Fibroblast of peridontal ligament (primary cell): ENCODE data around the gene UEVLD.
A peak's percentile ranks its signal among the peaks of the same experiment; 100 is the strongest.
"Not testable (repeated sequence)": the region's sequence is repeated elsewhere in the genome, so short reads cannot be mapped to it uniquely, and the experiment has no call there.

Experiments used
- DNase-seq: peaks from one replicate; pipeline ENCODE4 v3.0.0-alpha.2; 2010; ENCODE audit errors: extremely low read depth

The UEVLD gene

GRCh38 chr11:18588297-18589252 lies at the start of gene UEVLD:
UEVLD (minus strand) TSS chr11:18588734; CDS start chr11:18588654, 80 bp downstream.
- peak; percentile 88 for DNase-seq

GRCh38 chr11:18634140-18635032 lies 45.9 kb upstream of the UEVLD start, which contains the start of gene SPTY2D1:
SPTY2D1 (minus strand) TSS chr11:18634342; CDS start chr11:18634257, 85 bp downstream.
- peak; percentile 99 for DNase-seq

DNA sequence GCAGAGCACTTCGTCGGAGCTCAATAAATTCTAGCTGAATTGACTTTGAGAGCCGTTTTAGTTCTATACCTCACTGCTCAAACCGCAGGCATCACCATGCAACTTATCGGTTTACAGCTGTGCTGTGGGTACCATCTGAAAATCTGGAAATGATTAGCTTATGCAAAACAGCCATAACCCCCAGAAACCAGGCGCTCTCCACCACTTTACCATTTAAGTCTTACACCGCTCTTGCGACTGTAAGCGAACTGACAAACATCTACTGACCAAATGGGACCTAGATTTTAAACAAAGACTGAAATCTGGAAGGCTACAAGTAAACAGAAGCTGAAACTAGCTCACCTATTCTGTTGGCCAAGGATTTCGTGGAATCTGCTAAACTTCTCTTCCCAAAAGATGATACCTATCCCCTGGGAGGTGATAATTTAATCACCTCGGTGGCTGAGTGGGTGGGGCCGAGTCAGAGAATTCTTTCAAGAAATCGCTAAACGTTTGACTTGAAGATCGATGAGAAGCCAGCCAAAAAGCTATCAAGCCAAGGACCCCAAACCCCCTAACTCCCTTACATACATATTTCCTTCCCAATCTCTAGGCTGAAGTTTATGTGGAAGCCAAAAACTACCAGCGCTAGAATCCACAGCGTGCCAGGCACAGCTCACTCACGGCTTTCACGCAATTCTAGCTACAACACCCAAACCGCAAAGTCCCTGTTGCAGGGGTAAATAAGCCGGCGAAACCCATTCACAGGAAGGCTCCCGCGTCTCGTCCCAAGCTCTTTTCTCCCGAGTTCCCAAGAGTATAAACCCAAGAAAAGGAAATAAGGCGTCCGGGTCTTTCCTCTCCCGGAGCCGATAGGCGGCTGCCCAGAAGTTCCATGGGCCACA lies 45.0 kb upstream of the UEVLD start:
- peak; percentile 87 for DNase-seq

DNA sequence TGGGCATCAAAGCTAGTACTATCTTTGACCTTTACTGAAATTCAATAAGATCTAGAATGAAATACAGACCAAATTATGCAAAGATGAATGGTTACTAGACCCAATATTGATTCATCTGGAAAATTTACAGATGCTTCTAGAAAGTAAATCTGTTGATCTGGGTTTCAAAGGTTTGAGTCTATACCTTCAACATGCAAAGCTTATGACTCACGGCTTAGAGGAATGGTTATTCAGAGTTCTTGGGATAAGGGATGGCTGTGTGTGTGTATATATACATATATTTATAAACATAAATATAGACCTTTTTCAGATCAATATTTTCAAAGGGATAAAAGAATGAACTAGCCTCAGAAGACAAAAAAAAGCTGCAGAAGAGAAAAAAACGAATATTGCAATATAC lies 44.3 kb upstream of the UEVLD start:
- no peak for DNase-seq

DNA sequence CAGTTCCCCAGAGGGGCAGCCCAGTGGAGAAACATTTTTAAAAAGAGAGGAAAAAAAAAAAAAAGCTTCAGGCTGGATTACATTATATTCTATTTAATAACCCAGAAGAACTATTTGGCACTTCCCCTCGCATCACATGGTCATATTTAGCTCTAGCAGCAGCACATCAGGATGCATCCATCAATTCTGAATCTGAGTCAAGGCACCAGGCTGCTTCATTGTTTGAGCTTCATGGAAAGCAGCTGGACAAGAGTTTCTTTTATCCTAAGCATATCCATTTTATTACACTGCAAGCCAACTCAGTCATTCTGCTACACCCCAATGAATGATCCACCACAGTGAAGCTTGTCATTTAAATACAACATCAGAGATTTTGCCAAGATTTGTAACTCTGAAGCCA lies 35.6 kb upstream of the UEVLD start:
- DNase-seq, result no peak

- no peak for DNase-seq
Measured at GRCh38 chr11:18623707-18624106, 35.2 kb upstream of the UEVLD start.

DNA sequence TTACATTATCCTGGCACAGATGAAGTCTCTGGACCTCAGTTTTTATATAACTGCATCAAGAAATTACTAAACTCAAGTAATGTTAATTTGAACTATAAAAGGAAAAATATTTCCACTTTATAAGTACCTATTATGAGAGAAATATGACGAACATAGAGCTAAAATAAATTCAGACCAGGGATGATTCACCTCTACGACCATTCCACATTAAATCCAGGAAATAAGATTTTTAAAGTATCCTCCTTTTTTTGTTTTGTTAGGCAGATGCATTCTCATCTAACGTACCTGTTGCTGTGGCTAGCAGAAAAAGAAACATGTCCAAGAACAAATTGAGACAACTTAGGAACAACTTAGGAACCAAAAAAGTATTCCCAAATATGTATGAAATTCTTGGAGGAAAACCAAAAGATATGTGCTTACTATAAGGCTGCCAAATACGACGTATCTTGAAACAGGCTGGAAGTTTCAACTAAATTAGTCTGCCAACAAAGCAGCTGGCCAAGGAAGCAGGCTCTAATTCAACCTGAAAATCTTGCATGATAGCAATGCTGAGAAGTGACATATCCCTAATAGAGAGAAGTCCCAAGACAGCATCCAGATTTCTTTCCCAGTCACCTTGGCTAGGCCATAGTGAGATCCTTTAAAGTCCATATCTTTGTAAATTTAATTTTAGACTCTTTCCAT lies 29.9 kb upstream of the UEVLD start:
- peak; percentile 78 for DNase-seq

DNA sequence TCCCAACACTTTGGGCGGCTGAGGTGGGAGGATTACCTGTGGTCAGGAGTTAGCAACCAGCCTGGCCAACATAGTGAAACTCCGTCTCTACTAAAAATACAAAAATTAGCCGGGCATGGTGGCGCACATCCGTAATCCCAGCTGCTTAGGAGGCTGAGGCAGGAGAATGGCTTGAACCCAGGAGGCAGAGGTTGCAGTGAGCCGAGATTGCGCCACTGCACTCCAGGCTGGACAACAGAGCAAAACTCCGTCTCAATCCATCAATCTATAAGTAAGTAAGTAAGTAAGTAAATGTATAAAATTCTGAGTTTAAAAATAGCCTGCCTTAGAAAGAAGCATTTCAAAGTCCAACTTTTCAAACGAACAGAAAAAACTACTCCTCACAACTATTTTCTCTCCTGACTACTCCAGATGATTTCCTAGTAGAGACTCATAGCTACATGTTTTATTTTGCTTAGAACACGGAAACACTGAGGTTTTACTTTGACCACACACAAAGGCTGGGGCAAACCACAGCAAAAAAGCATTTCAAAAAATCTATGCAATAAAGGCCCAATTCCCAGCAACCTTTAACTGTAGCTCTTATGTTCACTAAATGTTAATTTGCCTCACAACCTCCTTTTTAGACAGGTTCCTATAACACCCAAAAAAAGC lies 29.3 kb upstream of the UEVLD start:
- peak; percentile 81 for DNase-seq

DNA sequence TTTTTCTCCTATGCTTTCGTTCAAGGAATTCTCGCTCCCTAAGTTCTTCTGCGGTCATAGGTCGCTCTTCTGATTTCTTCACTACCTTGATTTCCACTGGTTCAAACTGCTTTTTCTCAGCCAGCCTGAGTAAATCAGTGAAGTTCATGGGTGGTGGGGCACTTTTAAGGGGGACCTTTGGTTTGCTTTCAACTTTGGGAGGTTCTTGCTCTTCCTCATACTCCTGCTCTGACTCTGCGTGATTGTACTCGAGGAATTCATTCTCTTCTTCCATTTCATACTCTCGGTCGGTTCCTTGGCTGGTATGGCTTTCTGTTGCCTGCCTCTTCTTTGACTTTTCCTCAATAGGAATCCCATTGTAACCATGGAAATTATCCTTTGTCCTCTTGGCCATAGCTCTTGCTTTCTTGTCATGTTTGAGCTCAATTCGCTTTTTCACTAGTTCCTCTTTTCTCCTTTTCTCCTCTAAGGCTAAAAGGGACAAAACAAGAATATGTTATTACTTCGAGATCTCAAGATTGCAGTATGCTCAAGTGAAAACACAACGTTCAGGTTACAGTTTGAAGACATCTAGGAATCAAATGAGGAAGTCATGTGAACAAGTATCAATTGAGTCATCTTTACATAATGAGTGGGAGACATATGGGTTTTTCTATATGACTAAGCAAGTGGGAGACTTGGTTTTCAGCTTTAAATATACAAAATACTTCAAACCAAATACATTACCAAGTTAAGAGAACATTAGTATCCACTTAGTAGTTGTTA lies 27.3 kb upstream of the UEVLD start:
- DNase-seq, result peak; percentile 12

GRCh38 chr11:18614667-18615066 lies 26.1 kb upstream of the UEVLD start:
- DNase-seq, result no peak

GRCh38 chr11:18612394-18612793 lies 23.9 kb upstream of the UEVLD start:
- DNase-seq, result no peak

DNA sequence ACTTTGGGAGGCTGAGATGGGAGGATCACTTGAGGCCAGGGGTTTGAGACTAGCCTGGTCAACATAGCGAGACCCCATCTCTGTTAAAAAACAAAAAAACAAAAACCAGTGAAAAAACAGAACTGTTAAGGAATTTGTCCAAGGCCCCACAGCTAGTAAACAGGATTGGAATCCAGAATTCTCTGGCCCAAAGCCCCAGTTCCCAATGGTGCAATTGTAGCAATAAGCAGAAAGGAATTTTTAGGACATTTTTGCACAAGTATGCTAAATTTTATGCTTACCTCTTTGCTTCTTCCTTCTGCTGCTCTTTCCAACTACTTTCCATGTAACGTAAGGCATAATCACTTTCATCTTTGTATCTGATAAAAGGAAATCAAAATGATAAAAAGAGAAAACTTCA lies 22.7 kb upstream of the UEVLD start:
- peak; percentile 48 for DNase-seq

GRCh38 chr11:18608376-18608775 lies 19.8 kb upstream of the UEVLD start:
- no peak for DNase-seq

GRCh38 chr11:18600915-18601569 lies 12.5 kb upstream of the UEVLD start:
- no peak for DNase-seq

DNA sequence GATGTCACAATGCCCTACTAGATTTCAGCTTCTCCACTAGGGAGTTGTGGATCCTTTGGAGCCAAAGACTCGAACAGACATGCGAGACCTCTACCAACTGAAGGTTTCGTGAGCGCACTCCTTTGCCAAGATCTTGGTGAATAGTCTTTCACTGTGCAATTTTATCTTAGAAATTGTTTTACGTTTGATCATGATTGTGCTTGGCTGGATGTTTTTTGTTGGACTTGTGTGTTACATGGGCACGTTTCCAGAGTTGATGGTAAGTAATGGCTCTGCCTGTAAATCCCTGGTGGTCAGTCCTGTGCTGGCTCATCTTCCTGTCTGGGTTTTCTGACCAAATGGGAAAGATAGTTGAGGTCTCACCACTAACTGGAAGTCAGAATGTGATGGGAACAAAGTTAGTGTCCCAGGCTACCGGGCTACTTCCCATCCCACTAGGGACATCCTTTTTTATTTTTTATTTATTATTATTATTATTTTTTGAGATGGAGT lies 11.3 kb upstream of the UEVLD start, which contains the start of gene MISFA:
TSS of gene MISFA (plus strand) at position 51 of the 492 bp plus-strand sequence. CDS start at position 191, 140 bp downstream.
- DNase-seq, result no peak

DNA sequence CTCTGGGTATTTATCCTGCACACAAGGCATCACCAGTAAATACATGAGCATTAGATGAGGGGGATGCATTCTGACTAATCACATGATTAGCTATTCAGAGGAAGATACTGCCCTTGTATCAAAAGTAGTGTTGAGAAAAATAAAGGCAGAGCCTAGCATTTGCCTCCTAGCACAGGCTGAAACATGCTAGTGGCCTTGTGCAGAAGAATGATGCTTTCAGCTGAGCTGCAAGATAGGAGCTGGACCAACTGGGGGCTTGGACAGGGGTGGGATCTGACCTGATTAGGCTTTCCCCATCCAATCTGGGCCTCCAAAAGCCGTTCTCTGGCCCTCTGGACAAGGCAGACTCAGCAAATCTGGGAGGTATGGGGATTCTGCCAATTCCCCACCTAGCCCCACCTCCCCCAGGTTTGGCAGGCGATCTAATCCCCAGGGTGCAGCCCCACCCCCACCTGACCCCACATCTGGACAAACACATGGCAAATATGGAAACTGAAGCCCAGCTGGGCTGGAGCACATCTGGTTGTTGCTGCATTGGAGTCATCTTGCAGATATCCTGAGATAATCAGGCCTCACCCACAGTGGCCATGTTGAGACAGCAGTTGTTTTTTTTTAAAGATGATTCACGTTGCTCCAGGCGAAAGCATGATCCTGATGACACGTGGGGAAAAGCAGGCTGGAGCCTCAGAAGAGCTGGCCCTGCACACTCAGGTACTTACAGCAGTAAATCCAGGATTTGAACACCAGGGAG lies 6.6 kb upstream of the UEVLD start:
- DNase-seq, result no peak

GRCh38 chr11:18594088-18594487 lies 5.6 kb upstream of the UEVLD start:
- not testable (repeated sequence) for DNase-seq

- DNase-seq, result no peak
Measured at GRCh38 chr11:18590571-18590970, 2.0 kb upstream of the UEVLD start.
